Liver (tissue), 3 donors: ENCODE results near the gene SERPINA5.

Source experiments
- GABPA ChIP-seq, 2 donors: IDR thresholded peaks in 1 of 2; conservative IDR thresholded peaks in 1 of 2; 2 replicates each; pipeline ENCODE4 v1.6.1; 2016; ENCODE audit warnings: antibody characterized with exemption in 2 of 2, mild to moderate bottlenecking in 1 of 2, moderate library complexity in 1 of 2
- HNF4A ChIP-seq, 2 donors: conservative IDR thresholded peaks; 2 replicates each; pipeline ENCODE4 v1.6.1; 2016; ENCODE audit warnings: antibody characterized with exemption in 2 of 2, mild to moderate bottlenecking in 2 of 2
- JUND ChIP-seq, 2 donors: IDR thresholded peaks; 2 replicates each; pipeline ENCODE4 v1.6.1; 2016; ENCODE audit warnings: antibody characterized with exemption in 2 of 2
- RAD21 ChIP-seq, 2 donors: IDR thresholded peaks; 2 replicates each; pipeline ENCODE4 v1.6.1; 2016; ENCODE audit warnings: antibody characterized with exemption in 2 of 2, mild to moderate bottlenecking in 2 of 2
- RXRA ChIP-seq, 2 donors: IDR thresholded peaks; 2 replicates each; pipeline ENCODE4 v1.6.1; 2017 to 2018; ENCODE audit warnings: antibody characterized with exemption in 2 of 2, mild to moderate bottlenecking in 1 of 2
- SP1 ChIP-seq: IDR thresholded peaks from 2 replicates; pipeline ENCODE4 v1.6.1; 2018; ENCODE audit warnings: antibody characterized with exemption, mild to moderate bottlenecking
- YY1 ChIP-seq: IDR thresholded peaks from 2 replicates; pipeline ENCODE4 v1.6.1; 2016; ENCODE audit warnings: antibody characterized with exemption, mild to moderate bottlenecking
- TF ChIP-seq, protein P1 (sequence below): IDR thresholded peaks from 2 replicates; pipeline ENCODE4 v1.6.1; 2016; ENCODE audit warnings: antibody characterized with exemption, mild to moderate bottlenecking
- TF ChIP-seq, protein P2 (sequence below): fragments of 150-350 bp; IDR thresholded peaks from 2 replicates; pipeline ENCODE4 v1.5.1; 2017; ENCODE audit warnings: improper control_type of control experiment, low read depth, low read length; ENCODE audit not compliant: missing input control
- TF ChIP-seq, protein P3 (sequence below): IDR thresholded peaks from 2 replicates; pipeline ENCODE4 v1.6.1; 2016; ENCODE audit warnings: antibody characterized with exemption
- TF ChIP-seq, protein P4 (sequence below): IDR thresholded peaks from 2 replicates; pipeline ENCODE4 v1.6.1; 2016; ENCODE audit warnings: antibody characterized with exemption
- donor health status: healthy.
- donor health status: healthy.

DNA sequence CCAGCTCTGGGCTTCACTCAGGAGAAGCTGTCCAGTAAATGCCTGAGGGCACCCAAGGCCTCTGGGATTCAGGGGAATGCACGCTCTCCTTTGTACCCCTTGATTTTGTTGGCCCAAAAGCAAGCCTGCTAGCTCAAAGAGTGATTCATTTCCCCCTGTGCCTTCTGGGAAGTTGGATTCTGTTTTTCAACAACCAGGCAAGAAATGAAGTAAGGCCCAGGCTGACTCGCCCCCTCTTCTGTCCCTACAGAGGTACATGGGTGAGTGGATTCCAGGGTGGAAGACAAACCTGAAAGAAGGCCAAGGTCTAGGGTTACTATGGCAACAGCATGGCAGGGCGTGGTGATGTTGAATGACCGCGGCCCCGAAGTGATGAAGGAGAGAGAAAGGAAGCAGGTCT lies 9.3 kb upstream of the SERPINA5 start:
- TF ChIP-seq, protein P1, sequence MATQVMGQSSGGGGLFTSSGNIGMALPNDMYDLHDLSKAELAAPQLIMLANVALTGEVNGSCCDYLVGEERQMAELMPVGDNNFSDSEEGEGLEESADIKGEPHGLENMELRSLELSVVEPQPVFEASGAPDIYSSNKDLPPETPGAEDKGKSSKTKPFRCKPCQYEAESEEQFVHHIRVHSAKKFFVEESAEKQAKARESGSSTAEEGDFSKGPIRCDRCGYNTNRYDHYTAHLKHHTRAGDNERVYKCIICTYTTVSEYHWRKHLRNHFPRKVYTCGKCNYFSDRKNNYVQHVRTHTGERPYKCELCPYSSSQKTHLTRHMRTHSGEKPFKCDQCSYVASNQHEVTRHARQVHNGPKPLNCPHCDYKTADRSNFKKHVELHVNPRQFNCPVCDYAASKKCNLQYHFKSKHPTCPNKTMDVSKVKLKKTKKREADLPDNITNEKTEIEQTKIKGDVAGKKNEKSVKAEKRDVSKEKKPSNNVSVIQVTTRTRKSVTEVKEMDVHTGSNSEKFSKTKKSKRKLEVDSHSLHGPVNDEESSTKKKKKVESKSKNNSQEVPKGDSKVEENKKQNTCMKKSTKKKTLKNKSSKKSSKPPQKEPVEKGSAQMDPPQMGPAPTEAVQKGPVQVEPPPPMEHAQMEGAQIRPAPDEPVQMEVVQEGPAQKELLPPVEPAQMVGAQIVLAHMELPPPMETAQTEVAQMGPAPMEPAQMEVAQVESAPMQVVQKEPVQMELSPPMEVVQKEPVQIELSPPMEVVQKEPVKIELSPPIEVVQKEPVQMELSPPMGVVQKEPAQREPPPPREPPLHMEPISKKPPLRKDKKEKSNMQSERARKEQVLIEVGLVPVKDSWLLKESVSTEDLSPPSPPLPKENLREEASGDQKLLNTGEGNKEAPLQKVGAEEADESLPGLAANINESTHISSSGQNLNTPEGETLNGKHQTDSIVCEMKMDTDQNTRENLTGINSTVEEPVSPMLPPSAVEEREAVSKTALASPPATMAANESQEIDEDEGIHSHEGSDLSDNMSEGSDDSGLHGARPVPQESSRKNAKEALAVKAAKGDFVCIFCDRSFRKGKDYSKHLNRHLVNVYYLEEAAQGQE, result no peak
- TF ChIP-seq JUND (IDR thresholded peaks at IDR 0.05), result no peak
- TF ChIP-seq, protein P2, sequence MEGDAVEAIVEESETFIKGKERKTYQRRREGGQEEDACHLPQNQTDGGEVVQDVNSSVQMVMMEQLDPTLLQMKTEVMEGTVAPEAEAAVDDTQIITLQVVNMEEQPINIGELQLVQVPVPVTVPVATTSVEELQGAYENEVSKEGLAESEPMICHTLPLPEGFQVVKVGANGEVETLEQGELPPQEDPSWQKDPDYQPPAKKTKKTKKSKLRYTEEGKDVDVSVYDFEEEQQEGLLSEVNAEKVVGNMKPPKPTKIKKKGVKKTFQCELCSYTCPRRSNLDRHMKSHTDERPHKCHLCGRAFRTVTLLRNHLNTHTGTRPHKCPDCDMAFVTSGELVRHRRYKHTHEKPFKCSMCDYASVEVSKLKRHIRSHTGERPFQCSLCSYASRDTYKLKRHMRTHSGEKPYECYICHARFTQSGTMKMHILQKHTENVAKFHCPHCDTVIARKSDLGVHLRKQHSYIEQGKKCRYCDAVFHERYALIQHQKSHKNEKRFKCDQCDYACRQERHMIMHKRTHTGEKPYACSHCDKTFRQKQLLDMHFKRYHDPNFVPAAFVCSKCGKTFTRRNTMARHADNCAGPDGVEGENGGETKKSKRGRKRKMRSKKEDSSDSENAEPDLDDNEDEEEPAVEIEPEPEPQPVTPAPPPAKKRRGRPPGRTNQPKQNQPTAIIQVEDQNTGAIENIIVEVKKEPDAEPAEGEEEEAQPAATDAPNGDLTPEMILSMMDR, result no peak
- TF ChIP-seq, protein P3, sequence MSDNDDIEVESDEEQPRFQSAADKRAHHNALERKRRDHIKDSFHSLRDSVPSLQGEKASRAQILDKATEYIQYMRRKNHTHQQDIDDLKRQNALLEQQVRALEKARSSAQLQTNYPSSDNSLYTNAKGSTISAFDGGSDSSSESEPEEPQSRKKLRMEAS, result peak; percentile 2
- TF ChIP-seq GABPA (IDR thresholded peaks at IDR 0.05 in 1 of 2, conservative IDR thresholded peaks at IDR 0.05 in 1 of 2), result no peak
- TF ChIP-seq SP1, result no peak
- TF ChIP-seq HNF4A (conservative IDR thresholded peaks at IDR 0.05), result peak in 1 of 2 donors; percentile 16
- TF ChIP-seq RAD21 (IDR thresholded peaks at IDR 0.05), result no peak
- no peak for TF ChIP-seq YY1
- TF ChIP-seq, protein P4, sequence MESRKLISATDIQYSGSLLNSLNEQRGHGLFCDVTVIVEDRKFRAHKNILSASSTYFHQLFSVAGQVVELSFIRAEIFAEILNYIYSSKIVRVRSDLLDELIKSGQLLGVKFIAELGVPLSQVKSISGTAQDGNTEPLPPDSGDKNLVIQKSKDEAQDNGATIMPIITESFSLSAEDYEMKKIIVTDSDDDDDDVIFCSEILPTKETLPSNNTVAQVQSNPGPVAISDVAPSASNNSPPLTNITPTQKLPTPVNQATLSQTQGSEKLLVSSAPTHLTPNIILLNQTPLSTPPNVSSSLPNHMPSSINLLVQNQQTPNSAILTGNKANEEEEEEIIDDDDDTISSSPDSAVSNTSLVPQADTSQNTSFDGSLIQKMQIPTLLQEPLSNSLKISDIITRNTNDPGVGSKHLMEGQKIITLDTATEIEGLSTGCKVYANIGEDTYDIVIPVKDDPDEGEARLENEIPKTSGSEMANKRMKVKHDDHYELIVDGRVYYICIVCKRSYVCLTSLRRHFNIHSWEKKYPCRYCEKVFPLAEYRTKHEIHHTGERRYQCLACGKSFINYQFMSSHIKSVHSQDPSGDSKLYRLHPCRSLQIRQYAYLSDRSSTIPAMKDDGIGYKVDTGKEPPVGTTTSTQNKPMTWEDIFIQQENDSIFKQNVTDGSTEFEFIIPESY, result no peak
- TF ChIP-seq RXRA (IDR thresholded peaks at IDR 0.05), result no peak
